Measurements from ENCODE around the gene TTC7B.
"Not testable (repeated sequence)": the region's sequence is repeated elsewhere in the genome, so short reads cannot be mapped to it uniquely, and the experiment has no call there.

TTC7B gene

DNA sequence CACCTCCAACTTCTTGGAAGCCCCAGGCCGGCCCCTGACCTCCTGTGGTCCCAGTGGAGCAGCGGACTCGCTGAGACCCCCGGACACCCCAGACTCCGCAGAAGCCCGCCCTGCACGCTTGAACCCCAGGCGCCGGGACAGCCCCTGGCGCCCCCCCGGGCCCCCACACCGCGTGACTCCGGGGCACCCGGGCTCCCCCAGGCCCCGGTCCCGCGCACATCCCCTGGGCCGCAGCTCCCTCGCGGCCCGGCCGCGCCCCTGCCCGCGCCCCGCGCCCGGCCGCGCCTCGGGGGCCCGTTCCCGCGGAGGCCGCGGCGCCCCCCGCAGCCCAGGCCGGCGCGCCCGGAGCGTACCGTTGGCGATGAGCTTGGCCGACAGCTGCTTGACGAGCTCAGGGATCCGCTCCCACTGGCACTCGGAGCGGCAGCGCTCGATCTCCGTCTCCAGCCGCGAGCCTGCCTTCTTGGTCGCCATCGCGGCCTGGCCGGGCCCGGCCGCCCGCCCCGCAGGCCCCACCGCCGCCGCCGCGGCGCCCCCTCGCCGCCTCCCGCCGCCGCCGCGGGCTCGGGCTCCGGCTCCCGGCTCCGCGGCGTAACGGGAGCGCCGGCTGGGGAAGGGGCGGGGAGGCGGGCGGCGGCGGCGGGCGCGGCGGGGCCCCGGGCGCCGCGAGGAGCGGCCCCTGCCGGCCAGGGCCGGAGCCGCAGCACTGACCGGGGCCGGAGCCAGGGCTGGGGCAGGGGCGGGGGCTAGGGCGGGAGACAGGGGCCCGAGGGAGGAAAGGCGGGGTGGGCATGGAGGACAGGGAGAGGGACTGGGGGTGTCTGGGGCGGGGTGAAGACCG is at the start of gene TTC7B:
TSS of gene TTC7B (minus strand) at position 609 of the 841 bp plus-strand sequence. CDS start at position 474, 135 bp downstream.
- DNase-seq: peak; percentile 70

DNA sequence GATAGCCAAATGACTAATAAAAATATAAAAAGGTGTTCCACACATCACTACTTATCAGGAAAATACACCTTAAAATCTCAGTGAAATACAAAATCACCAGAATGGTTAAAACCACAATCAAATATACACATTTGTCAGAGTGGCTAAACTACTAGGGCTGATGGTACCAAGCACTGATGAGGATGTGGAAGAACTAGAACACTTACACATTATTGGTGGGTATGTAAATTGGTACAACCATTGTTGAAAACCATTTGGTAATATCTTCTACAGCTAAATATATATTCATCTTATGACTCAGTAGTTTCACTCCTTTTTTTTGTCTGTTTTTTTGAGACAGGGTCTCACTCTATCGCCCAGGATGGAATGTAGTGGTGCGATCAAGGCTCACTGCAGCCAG is 48.5 kb upstream of the TTC7B start:
- DNase-seq: no peak

GRCh38 chr14:90858511-90858910 is 42.3 kb upstream of the TTC7B start:
- no peak for DNase-seq

- DNase-seq: no peak
Measured at GRCh38 chr14:90857866-90858265, 41.6 kb upstream of the TTC7B start.

DNA sequence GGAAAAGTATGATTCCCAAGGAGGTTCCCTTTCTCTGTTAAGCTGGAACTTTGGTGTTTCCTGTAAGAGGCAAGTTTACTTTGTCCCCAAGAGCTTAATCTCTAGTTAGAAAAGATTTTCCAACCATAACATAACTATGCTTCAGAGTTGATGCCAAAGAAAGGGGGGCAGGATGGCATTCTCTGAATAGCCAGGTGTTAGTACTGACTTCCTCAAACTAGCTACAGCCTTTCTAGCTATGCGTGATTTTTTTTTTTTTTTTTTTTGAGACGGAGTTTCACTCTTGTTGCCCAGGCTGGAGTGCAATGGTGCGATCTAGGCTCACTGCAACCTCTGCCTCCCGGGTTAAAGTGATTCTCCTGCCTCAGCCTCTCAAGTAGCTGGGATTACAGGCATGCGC is 39.9 kb upstream of the TTC7B start:
- DNase-seq: not testable (repeated sequence)

DNA sequence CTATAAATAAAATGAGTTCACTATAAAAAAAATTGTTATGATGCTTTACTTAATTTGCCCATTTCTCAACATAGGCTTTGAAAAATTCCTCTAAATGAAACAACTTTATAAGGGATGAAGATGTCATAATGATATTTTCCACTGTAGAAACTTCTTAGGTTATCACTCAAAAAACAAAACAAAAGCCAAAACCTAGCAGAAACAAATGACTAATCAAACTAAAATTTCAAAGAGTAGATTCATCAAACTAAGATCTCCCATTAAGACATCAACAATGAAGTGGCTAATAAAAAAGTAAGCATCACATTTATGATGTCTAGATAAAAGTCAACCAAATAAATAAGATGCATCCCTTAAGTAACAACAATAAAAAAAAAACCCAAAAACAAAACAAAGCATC is 36.9 kb upstream of the TTC7B start:
- no peak for DNase-seq

DNA sequence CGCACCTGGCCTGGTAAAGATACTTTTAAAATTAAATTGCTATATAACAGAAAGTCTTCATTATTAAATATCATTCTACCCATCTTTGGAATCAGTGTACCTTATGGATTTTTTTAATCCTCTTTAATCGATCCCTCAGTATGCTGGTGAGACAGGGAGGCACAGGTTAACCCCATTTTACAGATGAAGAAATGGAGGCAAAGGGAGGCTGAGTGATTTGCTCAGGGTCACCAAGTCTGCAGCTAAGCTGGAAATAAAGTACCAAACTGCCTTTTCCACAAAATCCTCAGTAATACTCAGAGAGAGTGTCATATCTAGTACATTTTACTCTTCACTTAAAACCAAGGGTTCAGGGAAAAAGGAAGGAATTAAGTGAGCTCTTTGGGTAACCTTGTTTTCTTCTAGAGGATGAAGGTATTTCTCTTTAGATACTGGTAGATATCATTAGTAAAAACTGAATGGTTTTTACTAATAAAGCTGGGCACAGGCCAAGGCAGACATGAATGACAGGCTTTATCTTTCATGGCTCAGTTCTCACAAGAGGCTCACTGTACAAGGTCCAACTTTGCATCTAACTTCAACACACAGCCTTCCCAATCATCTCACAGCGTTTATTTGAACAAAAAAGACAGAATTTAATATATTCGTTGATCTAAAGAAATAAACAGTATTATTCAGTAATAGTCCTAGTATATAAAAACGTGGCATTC is 35.3 kb upstream of the TTC7B start:
- DNase-seq: no peak

DNA sequence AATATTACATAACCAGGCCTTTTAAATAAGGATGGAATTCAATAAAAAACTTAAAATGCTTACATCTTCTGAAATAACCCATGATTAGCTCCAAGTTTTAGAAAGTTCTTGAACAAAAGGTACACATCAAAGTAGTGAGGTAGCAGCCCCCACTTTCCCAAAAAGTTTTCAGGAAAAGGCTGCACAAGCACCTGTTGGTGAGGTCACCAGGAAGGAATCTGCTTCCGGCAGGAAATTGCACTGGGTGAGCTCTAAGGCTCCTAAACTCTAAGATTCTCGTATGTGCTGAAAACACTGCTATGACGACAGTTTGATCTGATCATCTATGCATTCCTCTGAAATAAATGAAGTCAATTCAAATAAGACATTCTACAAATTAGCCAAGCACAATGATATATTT is 34.3 kb upstream of the TTC7B start:
- no peak for DNase-seq

DNA sequence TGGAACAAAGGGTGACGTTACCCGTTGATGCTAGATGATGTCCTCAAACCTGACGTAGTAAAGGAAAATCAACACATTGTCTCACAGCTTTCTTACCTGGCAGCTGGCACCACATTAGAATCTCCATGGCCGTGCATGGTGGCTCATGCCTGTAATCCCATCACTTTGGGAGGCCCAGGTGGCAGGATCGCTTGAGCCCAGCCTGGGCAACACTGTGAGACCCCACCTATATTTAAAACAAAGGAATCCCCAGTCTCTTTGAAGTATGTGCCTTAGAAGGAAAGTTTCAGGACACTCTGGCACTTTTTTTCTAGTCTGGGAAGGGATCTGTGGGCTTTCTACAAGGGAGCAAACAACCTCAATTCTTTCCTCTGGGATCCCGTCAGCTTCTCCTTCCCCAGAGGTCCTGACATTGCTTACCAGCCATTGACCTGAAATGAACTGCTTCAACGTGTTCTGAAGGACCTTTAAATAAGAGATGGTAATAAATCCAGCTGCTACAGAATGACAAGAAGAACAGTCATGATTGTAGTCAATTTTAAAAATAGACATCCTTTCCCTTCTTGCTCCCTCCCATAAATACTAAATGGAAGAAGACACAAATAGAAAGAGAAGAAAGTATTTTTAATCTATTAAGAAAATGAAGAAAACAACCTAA is 33.7 kb upstream of the TTC7B start:
- no peak for DNase-seq

- DNase-seq: no peak
Measured at GRCh38 chr14:90848944-90849731, 32.9 kb upstream of the TTC7B start.

DNA sequence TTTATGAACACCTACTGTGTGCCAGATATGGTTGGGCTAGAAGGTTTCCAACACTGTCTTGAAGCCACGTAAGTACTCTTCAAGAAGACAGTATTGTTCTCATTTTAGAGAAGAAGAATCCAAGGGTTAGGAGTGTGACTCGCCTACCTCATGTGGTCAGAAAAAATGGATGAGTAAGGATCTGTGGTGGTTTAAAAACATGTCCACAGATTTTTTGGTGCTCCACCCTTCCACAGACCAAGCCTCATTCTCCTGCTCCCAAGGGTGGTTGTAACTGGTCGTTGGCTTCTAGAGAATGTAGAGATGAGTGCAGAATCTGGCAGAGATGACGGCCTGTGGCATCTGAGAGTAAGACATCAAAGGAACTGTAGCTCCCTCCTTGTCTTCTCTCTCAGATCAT is 30.3 kb upstream of the TTC7B start:
- DNase-seq: no peak

- DNase-seq: peak; percentile 41
Measured at GRCh38 chr14:90844321-90844720, 28.1 kb upstream of the TTC7B start.

DNA sequence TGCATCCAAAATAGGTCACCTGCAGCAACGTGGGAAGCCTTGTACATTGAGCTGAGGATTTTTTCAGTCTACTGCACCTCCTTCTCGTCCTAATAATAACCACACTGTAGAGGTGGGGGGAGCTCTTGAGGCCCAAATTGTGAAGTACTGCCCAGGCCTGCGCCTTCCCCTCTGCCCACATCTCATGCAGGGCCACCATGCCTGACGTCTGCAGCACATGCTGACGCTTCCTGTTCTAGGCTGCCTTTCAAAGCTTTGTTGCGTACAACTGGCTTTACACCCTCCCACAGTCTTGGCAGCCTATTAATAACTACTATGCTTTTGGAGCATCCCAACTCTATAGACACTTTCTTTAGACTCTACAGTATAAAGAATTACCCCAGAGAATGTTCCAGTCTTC is 26.5 kb upstream of the TTC7B start:
- peak; percentile 38 for DNase-seq

DNA sequence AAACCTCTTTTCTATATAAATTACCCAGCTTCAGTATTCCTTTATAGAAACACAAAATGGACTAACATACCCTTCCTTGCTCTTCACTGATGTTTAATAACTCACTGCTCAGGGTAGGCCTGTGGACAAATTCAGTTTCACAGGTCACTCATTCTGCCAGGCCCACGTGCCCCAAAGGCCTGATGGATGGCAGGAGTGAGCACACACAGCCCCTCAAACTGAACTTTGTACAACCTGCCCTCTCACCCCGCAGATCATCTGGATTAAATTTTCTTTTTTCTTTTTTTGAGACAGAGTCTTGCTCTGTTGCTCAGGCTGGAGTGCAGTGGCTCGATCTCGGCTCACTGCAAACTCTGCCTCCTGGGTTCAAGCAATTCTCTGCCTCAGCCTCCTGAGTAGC is 24.4 kb upstream of the TTC7B start:
- peak; percentile 15 for DNase-seq

DNA sequence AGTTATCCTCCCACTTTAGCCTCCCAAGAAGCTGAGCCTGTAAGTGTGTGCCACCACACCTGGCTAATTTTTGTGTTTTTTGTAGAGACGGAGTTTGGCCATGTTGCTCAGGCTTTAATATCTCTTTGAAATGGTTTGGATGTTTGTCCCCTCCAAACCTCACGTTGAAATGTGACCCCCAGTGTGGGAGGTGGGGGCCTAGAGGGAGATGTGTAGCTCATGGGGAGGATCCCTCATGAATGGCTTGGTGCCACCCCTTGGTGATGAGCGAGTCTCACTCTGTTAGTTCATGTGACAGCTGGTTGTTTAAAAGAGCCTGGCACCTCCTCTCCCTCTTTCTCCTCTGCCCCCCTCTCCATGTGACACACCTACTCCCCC is 23.6 kb upstream of the TTC7B start:
- peak; percentile 24 for DNase-seq

DNA sequence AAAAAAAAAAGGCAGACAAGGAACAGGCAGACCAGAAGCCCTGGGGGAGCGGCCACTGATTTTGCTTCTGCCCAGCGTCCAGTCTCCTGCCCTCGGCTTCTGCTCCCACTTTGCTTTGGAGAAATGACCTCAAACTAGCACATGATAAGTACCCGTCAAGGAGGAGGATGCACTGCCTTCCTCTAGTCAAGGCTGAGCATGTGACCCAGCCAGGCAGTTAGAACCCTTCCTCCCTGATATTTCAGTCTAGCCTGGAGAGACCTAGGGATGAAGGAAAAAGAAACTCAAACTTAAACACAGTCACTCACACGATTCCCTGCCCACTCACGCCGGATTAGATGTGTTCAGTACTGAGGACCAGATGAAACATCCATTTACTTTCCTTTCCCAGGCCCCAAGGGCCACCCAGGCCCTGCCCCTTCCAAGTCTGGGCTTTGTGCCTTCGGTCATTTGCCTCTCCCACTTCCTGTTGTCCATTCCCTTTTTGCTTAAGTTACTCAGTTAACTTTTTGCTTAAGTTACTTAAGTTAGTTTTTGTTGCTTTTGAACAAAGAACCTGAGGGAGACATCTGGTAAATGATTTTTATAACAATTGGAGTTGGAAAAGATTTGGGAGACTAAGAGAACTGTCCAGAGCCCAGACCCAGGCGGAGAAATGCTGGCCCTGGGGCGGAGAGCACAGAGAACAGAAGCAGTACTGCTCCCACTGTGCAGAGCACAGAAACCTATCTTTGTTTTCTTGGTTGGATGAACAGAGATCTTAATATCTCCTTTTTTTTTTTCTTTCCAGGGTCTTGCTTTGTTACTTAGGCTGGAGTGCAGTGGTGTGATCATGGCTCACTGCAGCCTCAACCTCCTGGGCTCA is 23.0 kb upstream of the TTC7B start:
- DNase-seq: peak; percentile 40

GRCh38 chr14:90838531-90838930 is 22.3 kb upstream of the TTC7B start:
- DNase-seq: not testable (repeated sequence)

- peak; percentile 30 for DNase-seq
Measured at GRCh38 chr14:90837355-90837754, 21.1 kb upstream of the TTC7B start.

DNA sequence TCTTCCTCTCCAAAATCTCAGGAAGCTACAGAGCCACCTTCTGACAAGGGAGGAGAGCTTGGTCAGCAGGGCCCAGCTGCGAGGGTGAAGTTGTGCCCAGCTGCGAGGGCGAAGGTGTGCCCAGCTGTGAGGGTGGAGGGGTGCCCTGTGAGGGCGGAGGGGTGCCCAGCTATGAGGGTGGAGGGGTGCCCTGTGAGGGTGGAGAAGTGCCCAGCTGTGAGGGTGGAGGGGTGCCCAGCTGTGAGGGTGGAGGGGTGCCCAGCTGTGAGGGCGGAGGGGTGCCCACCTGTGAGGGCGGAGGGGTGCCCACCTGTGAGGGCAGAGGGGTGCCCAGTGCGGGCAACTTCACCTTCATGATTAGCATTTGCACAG is 20.4 kb upstream of the TTC7B start:
- no peak for DNase-seq

- DNase-seq: no peak
Measured at GRCh38 chr14:90831821-90832220, 15.6 kb upstream of the TTC7B start.

- no peak for DNase-seq
Measured at GRCh38 chr14:90830931-90831701, 14.9 kb upstream of the TTC7B start.

Measured in activated CD8-positive, alpha-beta memory T cell treated with anti-CD3 and anti-CD28 coated beads for 24 hours (primary cell).